H1 (cell line): ENCODE results near the gene ZNF609. TPM values are rescaled to one million over a fixed set of nuclear protein-coding genes. Genes with fewer than 3 reads are reported as not detected.

ENCODE experiments used
- CTCF ChIA-PET: fragments of 300-600 bp; sonication (Branson Sonifier 250); formaldehyde crosslinking; loops from one replicate; lab custom pipeline; 2021; ENCODE audit not compliant: partially characterized antibody; lab: Charles Lee
- POLR2A ChIA-PET: fragments of 300-600 bp; sonication (Branson Sonifier 250); formaldehyde crosslinking; loops from one replicate; lab custom pipeline; 2021; ENCODE audit warnings: inconsistent platforms; ENCODE audit not compliant: partially characterized antibody; lab: Charles Lee
- DNase-seq, 2 experiments: peaks; one replicate each; pipeline versions ENCODE4 v3.0.0 to v3.0.0-alpha.2; 2010 to 2022; ENCODE audit warnings: low spot score in 2 of 2, low read depth in 1 of 2, mixed read lengths in 1 of 2
- FAIRE-seq: peaks from 2 replicates; lab custom pipeline; 2011; peaks lifted over from hg19 to GRCh38; lab: Jason Lieb, UNC
- H2AFZ ChIP-seq: 2 replicates; pipeline ENCODE4 v1.8.1; 2012; ENCODE audit warnings: low read length, inconsistent platforms
- H2AK5ac ChIP-seq: 2 replicates; pipeline ENCODE4 v1.6.1; 2013; ENCODE audit warnings: low read depth, low read length
- H2BK120ac ChIP-seq: replicated peaks from 2 replicates; pipeline ENCODE3; 2013; ENCODE audit warnings: low read depth, low read length, inconsistent platforms
- H2BK12ac ChIP-seq: 2 replicates; pipeline ENCODE4 v1.6.1; 2013; ENCODE audit warnings: low read depth, low read length
- H2BK15ac ChIP-seq: 2 replicates; pipeline ENCODE4 v1.6.1; 2013; ENCODE audit warnings: low read length
- H2BK20ac ChIP-seq: 2 replicates; pipeline ENCODE4 v1.6.1; 2013; ENCODE audit warnings: low read length
- H2BK5ac ChIP-seq: 2 replicates; pipeline ENCODE4 v1.6.1; 2013; ENCODE audit warnings: low read depth, low read length
- H3K14ac ChIP-seq: 2 replicates; pipeline ENCODE4 v1.6.1; 2013; ENCODE audit warnings: inconsistent platforms; ENCODE audit not compliant: insufficient read length
- H3K18ac ChIP-seq: 2 replicates; pipeline ENCODE4 v1.6.1; 2013; ENCODE audit warnings: low read length; ENCODE audit errors: extremely low read depth
- H3K23ac ChIP-seq: 2 replicates; pipeline ENCODE4 v1.6.1; 2013; ENCODE audit warnings: inconsistent platforms; ENCODE audit not compliant: insufficient read length
- H3K23me2 ChIP-seq: 2 replicates; pipeline ENCODE4 v1.6.1; 2013; ENCODE audit warnings: low read depth, low read length
- H3K27ac ChIP-seq: 2 replicates; pipeline ENCODE4 v1.6.1; 2011; ENCODE audit warnings: low read depth, low read length, inconsistent platforms
- H3K27me3 ChIP-seq, 4 experiments: replicated peaks in 1 of 4; 1 replicate in 1 of 4; 2 replicates in 3 of 4; pipeline versions ENCODE4 v1.6.1 to v1.8.1; 2011 to 2013; ENCODE audit warnings: low read length in 3 of 4, mild to moderate bottlenecking in 3 of 4, inconsistent platforms in 2 of 4, mixed read lengths in 2 of 4, moderate library complexity in 1 of 4; ENCODE audit not compliant: control insufficient read depth in 3 of 4, insufficient read depth in 3 of 4; ENCODE audit errors: extremely low read depth in 1 of 4
- H3K36me3 ChIP-seq, 4 experiments: 2 replicates each; pipeline versions ENCODE4 v1.6.1 to v1.8.1; 2011 to 2013; ENCODE audit warnings: mild to moderate bottlenecking in 4 of 4, low read length in 3 of 4, moderate library complexity in 2 of 4, control low read depth in 1 of 4, inconsistent platforms in 1 of 4; ENCODE audit not compliant: insufficient read depth in 4 of 4, control insufficient read depth in 2 of 4
- H3K4ac ChIP-seq: replicated peaks from 2 replicates; pipeline ENCODE3; 2013; ENCODE audit warnings: low read length, low read depth, mixed read lengths, inconsistent platforms; ENCODE audit not compliant: insufficient read length
- H3K4me1 ChIP-seq, 4 experiments: replicated peaks in 1 of 4; 1 replicate in 1 of 4; 2 replicates in 3 of 4; pipeline versions ENCODE4 v1.6.1 to v1.8.1; 2011 to 2013; ENCODE audit warnings: low read length in 3 of 4, inconsistent platforms in 2 of 4, mixed read lengths in 1 of 4; ENCODE audit not compliant: insufficient read depth in 4 of 4, control insufficient read depth in 3 of 4
- H3K4me2 ChIP-seq, 2 experiments: 2 replicates each; pipeline versions ENCODE4 v1.6.1 to v1.8.1; 2011 to 2013; ENCODE audit warnings: low read depth in 2 of 2, low read length in 2 of 2, control low read depth in 1 of 2, inconsistent platforms in 1 of 2, mild to moderate bottlenecking in 1 of 2; ENCODE audit not compliant: insufficient read depth in 1 of 2
- H3K4me3 ChIP-seq, 4 experiments: fragments of 200-600, 300-600 bp in 1 of 4; sonication (generic), shearing (Covaris generic), sonication (Bioruptor Twin) in 1 of 4; 2 replicates each; pipeline versions ENCODE4 v1.5.1 to v1.8.1; 2011 to 2016; ENCODE audit warnings: low read length in 4 of 4, low read depth in 3 of 4, control low read depth in 2 of 4, inconsistent platforms in 2 of 4, mild to moderate bottlenecking in 2 of 4, mixed read lengths in 1 of 4, moderate library complexity in 1 of 4; ENCODE audit not compliant: insufficient read depth in 2 of 4; ENCODE audit errors: extremely low read depth in 1 of 4
- H3K56ac ChIP-seq: replicated peaks from 2 replicates; pipeline ENCODE3; 2013; ENCODE audit warnings: low read depth, mild to moderate bottlenecking, mixed read lengths, low read length, inconsistent platforms; ENCODE audit not compliant: insufficient read length
- H3K79me1 ChIP-seq: 2 replicates; pipeline ENCODE4 v1.6.1; 2013; ENCODE audit warnings: low read depth, low read length, control low read depth
- H3K79me2 ChIP-seq, 2 experiments: 2 replicates each; pipeline versions ENCODE4 v1.6.1 to v1.8.1; 2012 to 2013; ENCODE audit warnings: low read length in 2 of 2, mild to moderate bottlenecking in 2 of 2, inconsistent platforms in 1 of 2; ENCODE audit not compliant: insufficient read depth in 2 of 2, control insufficient read depth in 1 of 2
- H3K9ac ChIP-seq, 4 experiments: replicated peaks in 1 of 4; 1 replicate in 1 of 4; 2 replicates in 3 of 4; pipeline versions ENCODE4 v1.6.1 to v1.8.1; 2011 to 2013; ENCODE audit warnings: low read depth in 3 of 4, low read length in 3 of 4, control low read depth in 2 of 4, mild to moderate bottlenecking in 2 of 4, moderate library complexity in 2 of 4, inconsistent platforms in 1 of 4; ENCODE audit errors: extremely low read depth in 1 of 4
- H3K9me3 ChIP-seq, 2 experiments: 2 replicates each; pipeline versions ENCODE4 v1.6.1 to v1.8.1; 2012 to 2013; ENCODE audit warnings: mild to moderate bottlenecking in 2 of 2, moderate library complexity in 2 of 2, control low read depth in 1 of 2, inconsistent platforms in 1 of 2, low read depth in 1 of 2, low read length in 1 of 2, mixed read lengths in 1 of 2; ENCODE audit not compliant: insufficient read depth in 2 of 2
- H4K20me1 ChIP-seq, 2 experiments: replicated peaks in 1 of 2; 2 replicates each; pipeline versions ENCODE3 to v1.8.1; 2011 to 2013; ENCODE audit warnings: inconsistent platforms in 2 of 2, low read length in 2 of 2, mild to moderate bottlenecking in 1 of 2; ENCODE audit not compliant: insufficient read depth in 2 of 2, control insufficient read depth in 1 of 2
- H4K5ac ChIP-seq: 2 replicates; pipeline ENCODE4 v1.6.1; 2013; ENCODE audit warnings: low read length, low read depth, mixed read lengths, inconsistent platforms; ENCODE audit not compliant: insufficient read length
- H4K8ac ChIP-seq: 2 replicates; pipeline ENCODE4 v1.8.0; 2013; ENCODE audit warnings: mild to moderate bottlenecking, moderate library complexity, low read length, inconsistent platforms; ENCODE audit not compliant: insufficient read depth; ENCODE audit errors: extremely low read depth
- H4K91ac ChIP-seq: replicated peaks from 2 replicates; pipeline ENCODE3; 2013; ENCODE audit warnings: low read length, mixed read lengths, inconsistent platforms; ENCODE audit not compliant: insufficient read length
- EP300 ChIP-seq, 2 experiments: IDR thresholded peaks; 1 replicate in 1 of 2; 2 replicates in 1 of 2; pipeline ENCODE4 v1.6.1; 2011 to 2012; ENCODE audit warnings: low read depth in 2 of 2, low read length in 2 of 2, mild to moderate bottlenecking in 2 of 2, borderline replicate concordance in 1 of 2, inconsistent platforms in 1 of 2, moderate library complexity in 1 of 2
- KDM1A ChIP-seq: fragments of 200-600, 300-600 bp; sonication (generic); IDR thresholded peaks from 2 replicates; pipeline ENCODE4 v1.7.1; 2016; ENCODE audit warnings: mild to moderate bottlenecking, low read length, borderline replicate concordance
- WGBS, 2 experiments: shearing (Covaris generic) in 1 of 2; methylation state at CpG; one replicate each; pipeline versions ENCODE4 v1.1.6 to v1.1.7; 2013 to 2015; ENCODE audit warnings: low lambda C conversion rate in 2 of 2, mixed read lengths in 2 of 2, inconsistent platforms in 1 of 2, low coverage in 1 of 2, missing lambda C conversion rate in 1 of 2; ENCODE audit not compliant: insufficient replicate concordance in 2 of 2, insufficient coverage in 1 of 2, insufficient read length in 1 of 2; ENCODE audit errors: extremely low coverage in 1 of 2, missing lambda C conversion rate in 1 of 2; 5-methylcytosine and 5-hydroxymethylcytosine counted together
- polyA plus RNA-seq, 7 experiments: library from polyadenylated mRNA; depleted of rRNA in 3 of 7; stranded (reverse) in 5 of 7; unstranded in 2 of 7; fragments of >200 nt in 5 of 7; fragments of 200-250 nt in 2 of 7; gene quantifications; 1 replicate in 5 of 7; 2 replicates in 1 of 7; 4 replicates in 1 of 7; pipeline versions ENCODE4 v1.2.1 to v1.2.3, GENCODE V29; 2011 to 2013; ENCODE audit warnings: missing spikeins in 2 of 7, mixed read lengths in 2 of 7
- total RNA-seq: library from RNA; stranded (reverse); fragmentation: NEBNext Ultra II Directional; extraction: Animal tissue kit (Norgen Biotek cat#: 25700); gene quantifications from 2 replicates; pipeline ENCODE4 v1.2.1, GENCODE V29; 2021

The ZNF609 gene
- total and polyA plus RNA-seq, 2 of the 8 experiments (the other 6 are each of a cell fraction or from before 2014, with no cell fraction given) = 15.5 to 47.8 TPM

DNA sequence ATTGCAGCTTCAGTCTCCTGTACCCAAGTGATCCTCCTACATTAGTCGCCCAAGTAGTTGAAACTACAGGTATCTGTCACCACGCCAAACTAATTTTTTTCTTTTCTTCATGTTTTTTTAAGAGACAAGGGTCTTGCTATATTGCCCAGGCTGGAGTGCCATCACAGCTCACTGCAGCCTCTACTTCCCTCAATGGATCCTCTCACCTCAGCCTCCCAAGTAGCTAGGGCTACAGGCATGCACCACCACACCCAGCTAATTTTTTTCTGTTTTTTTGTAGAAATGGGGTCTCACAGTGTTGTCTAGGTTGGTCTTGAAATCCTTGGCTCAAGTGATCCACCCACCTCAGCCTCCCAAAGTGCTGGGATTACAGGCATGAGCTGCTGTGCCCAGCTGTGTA lies 89.5 kb downstream of the ZNF609 start:
- H2BK12ac ChIP-seq = no peak overlapping the region
- no peak overlapping the region for H3K56ac ChIP-seq
- H3K4me2 ChIP-seq = no peak overlapping the region
- no peak overlapping the region for H4K91ac ChIP-seq
- H2AK5ac ChIP-seq = no peak overlapping the region
- TF ChIP-seq EP300 (IDR thresholded peaks at IDR 0.05; ENCODE audit: borderline replicate concordance in 1 of 2, low read depth in 2 of 2, low read length in 2 of 2) (no peak), KDM1A (0 out of 2 replicates have a peak, but pooled peaks have one; percentile 35)
- no peak overlapping the region for H3K4me3 ChIP-seq
- H3K14ac ChIP-seq = no peak overlapping the region
- H3K27ac ChIP-seq = no peak overlapping the region
- H2AFZ ChIP-seq = no peak overlapping the region
- no peak overlapping the region for H3K9ac ChIP-seq
- ChIA-PET CTCF (no interaction called here), POLR2A (no interaction called here)
- no peaks in the 10 kb centered on the region for H3K4me1 ChIP-seq
- 76% methylated on average over 2 of the region's 2 CpGs; no CpG with 5 or more reads in 1 of the 2 experiments for WGBS, 2 experiments
- H2BK20ac ChIP-seq = no peak overlapping the region
- H3K79me2 ChIP-seq = peaks cover 0 to 89% of the 10 kb centered on the region in 2 experiments; a peak in 3 of 4 replicates
- no peak overlapping the region for H3K23ac ChIP-seq
- H3K18ac ChIP-seq = no peak overlapping the region
- H3K23me2 ChIP-seq = no peaks in the 10 kb centered on the region
- no peak overlapping the region for H4K5ac ChIP-seq
- H4K20me1 ChIP-seq = peaks cover 2 to 9% of the 10 kb centered on the region in 2 experiments
- no peak overlapping the region for H4K8ac ChIP-seq
- no peaks in the 10 kb centered on the region for H3K9me3 ChIP-seq
- no peaks in the 10 kb centered on the region for H3K27me3 ChIP-seq
- no peak overlapping the region for H2BK15ac ChIP-seq
- no peaks in the 10 kb centered on the region for H3K36me3 ChIP-seq
- no peak for FAIRE-seq
- H2BK5ac ChIP-seq = no peak overlapping the region
- no peak overlapping the region for H3K4ac ChIP-seq
- H2BK120ac ChIP-seq = no peak overlapping the region
- H3K79me1 ChIP-seq = peaks cover 7% of the 10 kb centered on the region
- no peak for DNase-seq
